ENCODE results near the gene BEND5.

The BEND5 gene

GRCh38 chr1:48776393-48777218 is at the start of gene BEND5:
Gene BEND5, minus strand, starts transcription at chr1:48776891. Its CDS starts 60 bp downstream, at chr1:48776831.
- DNase-seq (ENCODE audit: low read depth): peak; percentile 19
- H3K4me3 ChIP-seq (ENCODE audit: low read length): peak within 1 kb of the TSS; percentile 73

GRCh38 chr1:48823168-48823567 is 46.5 kb upstream of the BEND5 start:
- H3K4me3 ChIP-seq (ENCODE audit: low read length): no peak overlapping the region
- no peak for DNase-seq (ENCODE audit: low read depth)
- TF ChIP-seq CTCF (conservative IDR thresholded peaks at IDR 0.05; ENCODE audit: low read depth, low read length): no peak

More at GRCh38 chr1:48776393-48777218, at the start of gene BEND5:
- TF ChIP-seq CTCF (conservative IDR thresholded peaks at IDR 0.05; ENCODE audit: low read depth, low read length): no peak

GRCh38 chr1:48820491-48820890 is 43.8 kb upstream of the BEND5 start:
- DNase-seq (ENCODE audit: low read depth): no peak
- no peak overlapping the region for H3K4me3 ChIP-seq (ENCODE audit: low read length)
- no peak for TF ChIP-seq CTCF (conservative IDR thresholded peaks at IDR 0.05; ENCODE audit: low read depth, low read length)

GRCh38 chr1:48817505-48818114 is 40.9 kb upstream of the BEND5 start:
- no peak for DNase-seq (ENCODE audit: low read depth)

GRCh38 chr1:48810740-48811139 is 34.0 kb upstream of the BEND5 start:
- DNase-seq (ENCODE audit: low read depth): no peak
- no peak overlapping the region for H3K4me3 ChIP-seq (ENCODE audit: low read length)
- no peak for TF ChIP-seq CTCF (conservative IDR thresholded peaks at IDR 0.05; ENCODE audit: low read depth, low read length)

More at GRCh38 chr1:48817505-48818114, 40.9 kb upstream of the BEND5 start:
- H3K4me3 ChIP-seq (ENCODE audit: low read length): no peak overlapping the region
- peak; percentile 97 for TF ChIP-seq CTCF (conservative IDR thresholded peaks at IDR 0.05; ENCODE audit: low read depth, low read length)

- no peak for TF ChIP-seq CTCF (conservative IDR thresholded peaks at IDR 0.05; ENCODE audit: low read depth, low read length)
- DNase-seq (ENCODE audit: low read depth): no peak
- H3K4me3 ChIP-seq (ENCODE audit: low read length): no peak overlapping the region
Measured at GRCh38 chr1:48808496-48808895, 31.8 kb upstream of the BEND5 start.

Measured in retinal pigment epithelial cell (primary cell).